Measurements from ENCODE around the gene STAB1. TPM values are rescaled to one million over a fixed set of nuclear protein-coding genes. Genes with fewer than 3 reads are reported as not detected.

STAB1 gene
- total RNA-seq, 1 donor from 2014 or later, result 21.2 TPM

GRCh38 chr3:52487788-52488691, 7.1 kb upstream of the STAB1 start:
- no peak for ATAC-seq

DNA sequence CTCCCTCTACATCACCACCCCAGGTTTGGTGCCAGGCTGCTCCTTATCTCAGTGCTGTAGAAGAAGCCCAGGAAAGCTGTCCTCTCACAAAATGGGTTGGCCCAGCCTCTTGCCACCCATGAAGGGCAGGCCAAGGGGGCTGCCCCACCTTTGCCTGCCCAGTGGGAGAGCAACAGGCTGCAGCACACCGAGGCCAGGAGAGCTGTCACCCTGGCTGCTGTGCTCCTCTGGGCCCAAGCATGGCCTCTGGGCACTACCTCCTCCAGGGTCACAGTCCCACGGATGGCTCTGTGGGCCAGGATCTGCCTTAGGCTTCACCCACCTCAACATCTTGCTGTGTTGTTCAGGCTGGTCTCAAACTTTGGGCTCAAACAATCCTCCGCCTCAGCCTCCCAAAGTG, 6.4 kb upstream of the STAB1 start:
- no peak for ATAC-seq

DNA sequence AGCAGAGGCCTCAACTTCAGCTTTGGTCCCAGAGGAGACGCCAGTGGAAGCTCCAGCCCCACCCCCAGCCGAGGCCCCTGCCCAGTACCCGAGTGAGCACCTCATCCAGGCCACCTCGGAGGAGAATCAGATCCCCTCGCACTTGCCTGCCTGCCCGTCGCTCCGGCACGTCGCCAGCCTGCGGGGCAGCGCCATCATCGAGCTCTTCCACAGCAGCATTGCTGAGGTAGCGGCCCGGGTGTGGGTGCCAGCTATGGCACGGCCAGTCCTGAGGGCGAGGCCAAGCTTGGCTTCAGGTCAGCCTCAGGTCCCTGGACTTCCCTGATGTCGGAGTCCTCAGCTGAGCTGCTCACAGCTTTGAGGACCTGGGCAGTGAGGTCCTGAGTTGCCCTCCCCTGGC, 5.7 kb upstream of the STAB1 start:
- no peak for ATAC-seq

GRCh38 chr3:52490035-52490938, 4.9 kb upstream of the STAB1 start:
- no peak for ATAC-seq

DNA sequence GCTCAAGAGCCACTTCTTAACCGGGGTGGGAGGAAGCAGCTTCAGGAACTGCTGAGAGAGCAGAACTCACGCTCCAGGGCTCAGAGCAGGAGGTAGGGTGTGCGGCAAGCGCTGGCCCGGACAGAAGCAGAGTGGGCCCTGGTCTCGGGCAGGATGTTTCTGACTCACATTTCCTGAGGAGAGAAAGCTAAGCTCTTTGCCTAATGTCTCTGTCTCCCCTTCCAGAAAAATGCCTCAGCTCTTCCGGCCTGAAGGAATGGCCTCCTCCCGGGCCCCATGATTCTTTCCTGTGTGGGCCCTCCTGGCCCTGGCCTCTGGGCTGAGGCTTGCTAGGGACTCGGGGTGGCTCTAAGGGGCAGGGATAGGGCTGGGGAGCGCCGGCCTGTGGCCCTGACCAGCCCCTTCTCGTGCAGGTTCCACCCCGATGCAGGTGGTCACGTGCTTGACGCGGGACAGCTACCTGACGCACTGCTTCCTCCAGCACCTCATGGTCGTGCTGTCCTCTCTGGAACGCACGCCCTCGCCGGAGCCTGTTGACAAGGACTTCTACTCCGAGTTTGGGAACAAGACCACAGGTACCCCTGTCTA, 4.1 kb upstream of the STAB1 start:
- ATAC-seq, result peak; percentile 3

- no peak for ATAC-seq
Observed at GRCh38 chr3:52492059-52492458, 3.1 kb upstream of the STAB1 start.

DNA sequence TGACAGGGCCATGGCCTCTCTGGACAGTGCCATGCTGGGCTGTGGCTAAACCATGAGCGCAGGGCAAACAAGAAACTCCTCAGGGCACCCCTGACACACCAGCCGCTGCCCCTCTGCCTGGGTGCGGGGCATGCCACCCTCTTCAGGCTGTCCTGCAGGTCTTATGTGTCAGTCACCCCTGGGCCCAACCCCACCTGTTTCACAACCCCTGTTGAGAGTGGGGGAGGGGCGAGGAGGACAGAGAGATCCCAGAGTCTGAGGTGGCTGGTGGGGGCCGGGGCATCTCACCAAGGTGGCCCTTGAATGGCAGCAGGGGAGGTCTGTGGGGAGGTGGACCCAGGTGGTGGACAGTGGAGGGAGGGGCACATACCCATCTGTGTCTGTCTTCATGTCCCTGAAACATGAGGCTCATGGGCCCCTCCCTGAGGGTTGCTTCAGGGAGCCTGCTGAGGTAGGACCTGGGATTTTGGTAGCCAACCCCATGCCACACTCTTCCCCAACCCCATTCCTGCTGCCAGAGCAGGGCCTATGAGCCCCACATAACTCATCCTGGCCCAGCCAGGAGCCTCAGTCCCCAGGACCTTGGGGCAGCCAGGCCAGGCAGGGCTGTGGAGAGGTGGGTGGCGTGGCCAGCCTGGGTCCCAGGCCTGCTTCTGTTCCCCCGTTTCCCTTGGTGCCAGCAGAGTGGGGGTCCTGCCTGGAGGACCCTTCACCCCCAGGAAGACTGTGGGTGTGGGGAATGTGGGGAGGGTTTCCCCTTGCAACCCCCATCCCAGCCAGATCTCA, 1.7 kb upstream of the STAB1 start:
- no peak for ATAC-seq

GRCh38 chr3:52494445-52494844, 693 bp upstream of the STAB1 start:
- no peak for ATAC-seq

DNA sequence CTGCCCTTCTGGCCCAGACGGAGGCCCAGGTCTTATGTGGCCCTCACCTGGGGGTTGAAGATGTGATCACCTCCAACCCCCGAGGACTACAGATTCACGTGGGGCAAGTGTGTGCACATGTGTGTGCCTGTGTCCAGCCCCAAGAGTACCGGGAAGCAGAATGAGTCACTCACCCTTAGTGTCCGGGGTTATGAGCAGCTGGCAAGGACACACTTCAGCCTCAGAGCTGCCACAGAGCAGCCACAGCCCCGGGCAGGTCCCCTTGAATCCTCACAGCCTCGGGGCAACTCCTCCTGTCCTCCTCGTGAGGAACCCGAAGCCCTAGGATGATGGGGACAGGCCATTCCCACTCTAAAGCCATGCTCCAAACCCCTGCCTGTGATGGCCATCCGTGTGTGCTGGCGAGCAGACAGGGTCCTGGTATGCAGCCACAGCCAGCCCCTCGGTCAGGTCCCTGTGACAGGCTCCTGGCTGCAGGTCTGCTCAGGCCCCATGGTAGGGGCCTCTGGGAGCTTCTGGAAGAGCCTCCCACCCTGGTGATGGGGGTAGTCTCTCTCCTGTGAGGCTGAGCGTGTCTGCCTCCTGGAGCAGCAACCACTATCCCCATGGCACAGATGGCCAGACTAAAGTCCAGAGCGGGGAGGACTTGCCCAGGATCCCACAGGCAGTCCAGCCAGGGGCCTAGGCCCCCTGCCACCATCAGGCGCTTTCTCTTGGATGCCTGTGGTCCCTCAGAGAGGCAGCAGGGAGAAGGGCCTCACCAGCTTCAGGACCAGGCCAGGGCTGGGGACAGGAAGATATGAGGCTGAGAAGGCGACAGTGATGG, 852 bp downstream of the STAB1 start:
- peak; percentile 72 for ATAC-seq

DNA sequence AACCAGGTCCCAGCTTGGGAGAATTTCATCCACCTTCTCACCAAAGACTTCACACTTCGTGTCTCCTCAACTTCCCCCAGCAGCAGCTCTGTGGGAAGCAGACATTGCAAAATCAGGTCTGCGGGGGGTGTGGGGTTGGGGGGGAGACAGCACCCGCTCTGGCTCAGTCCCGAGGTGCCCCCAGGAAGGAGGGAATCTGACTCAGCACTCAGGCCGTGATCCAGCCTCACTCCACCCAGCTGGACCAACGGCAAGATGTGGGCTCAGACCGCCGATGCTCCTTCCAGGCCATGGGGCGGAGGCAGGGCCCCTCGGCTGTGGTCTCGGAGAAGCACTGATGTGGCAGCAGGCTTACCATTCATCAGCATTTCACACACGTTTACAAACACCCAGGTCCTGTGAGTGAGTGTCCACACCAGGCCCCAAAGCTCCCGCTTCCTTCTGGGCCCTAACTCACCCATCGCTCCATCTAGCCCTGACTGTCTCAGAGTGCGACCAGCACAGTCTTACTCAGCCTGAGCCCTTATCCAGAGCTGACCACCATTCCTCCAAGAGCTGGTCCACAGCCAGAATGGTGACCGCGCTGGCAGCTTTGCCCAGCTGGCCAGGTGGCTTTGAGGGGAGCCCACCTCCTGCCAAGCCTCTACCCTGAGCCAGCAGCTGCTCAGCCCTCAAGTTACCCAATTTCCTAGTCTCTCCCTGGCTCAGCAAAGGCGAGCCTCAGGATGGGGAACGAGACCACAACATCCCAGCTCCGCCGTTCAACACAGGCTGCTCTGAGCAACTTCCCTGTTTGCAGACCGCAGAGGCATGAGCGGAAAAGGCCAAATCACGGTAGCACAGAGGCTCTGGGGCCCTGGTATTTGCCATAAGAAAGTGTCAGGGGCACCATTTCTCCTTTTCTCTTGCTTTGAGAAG, 3.3 kb downstream of the STAB1 start:
- ATAC-seq, result no peak

DNA sequence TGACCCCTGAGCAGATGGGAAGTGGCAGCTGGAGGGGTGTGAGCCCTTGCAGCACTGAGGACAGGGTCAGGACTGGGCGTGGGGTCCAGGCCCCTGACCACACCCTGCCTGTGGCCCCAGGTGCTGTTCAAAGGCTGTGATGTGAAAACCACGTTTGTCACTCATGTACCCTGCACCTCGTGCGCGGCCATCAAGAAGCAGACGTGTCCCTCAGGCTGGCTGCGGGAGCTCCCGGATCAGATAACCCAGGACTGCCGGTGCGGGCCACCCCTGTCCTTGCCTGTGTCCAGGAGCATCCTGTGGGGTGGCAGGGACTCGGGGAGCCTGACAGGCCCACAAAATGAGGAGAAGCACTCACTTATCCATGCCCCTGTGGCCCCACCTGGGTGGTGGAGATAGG, 5.9 kb downstream of the STAB1 start:
- no peak for ATAC-seq

GRCh38 chr3:52502001-52502400, 6.9 kb downstream of the STAB1 start:
- no peak for ATAC-seq

DNA sequence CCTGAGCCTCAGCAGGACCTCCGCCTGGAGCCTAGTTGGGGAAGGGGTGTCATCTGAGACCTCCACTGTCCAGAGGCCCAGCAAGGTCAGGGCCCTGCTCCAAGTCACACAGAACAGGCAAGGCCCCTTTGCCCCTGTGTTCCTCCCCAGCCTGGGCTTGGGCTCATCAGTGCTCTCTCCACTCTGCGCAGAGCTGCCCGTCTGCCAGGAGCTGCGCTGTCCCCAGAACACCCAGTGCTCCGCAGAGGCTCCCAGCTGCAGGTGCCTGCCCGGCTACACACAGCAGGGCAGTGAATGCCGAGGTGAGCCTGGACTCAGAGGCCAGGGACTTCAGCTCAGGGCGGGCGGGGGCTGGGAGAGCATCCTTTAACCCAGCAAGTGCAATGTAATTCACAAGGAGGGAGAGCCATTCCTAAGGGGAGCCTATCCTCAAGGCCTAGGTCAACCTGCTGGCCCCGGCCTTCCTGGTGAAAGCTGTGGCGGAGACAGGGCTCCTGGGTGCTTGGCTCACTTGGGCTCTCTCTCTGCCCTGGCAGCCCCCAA, 7.7 kb downstream of the STAB1 start:
- ATAC-seq, result no peak

DNA sequence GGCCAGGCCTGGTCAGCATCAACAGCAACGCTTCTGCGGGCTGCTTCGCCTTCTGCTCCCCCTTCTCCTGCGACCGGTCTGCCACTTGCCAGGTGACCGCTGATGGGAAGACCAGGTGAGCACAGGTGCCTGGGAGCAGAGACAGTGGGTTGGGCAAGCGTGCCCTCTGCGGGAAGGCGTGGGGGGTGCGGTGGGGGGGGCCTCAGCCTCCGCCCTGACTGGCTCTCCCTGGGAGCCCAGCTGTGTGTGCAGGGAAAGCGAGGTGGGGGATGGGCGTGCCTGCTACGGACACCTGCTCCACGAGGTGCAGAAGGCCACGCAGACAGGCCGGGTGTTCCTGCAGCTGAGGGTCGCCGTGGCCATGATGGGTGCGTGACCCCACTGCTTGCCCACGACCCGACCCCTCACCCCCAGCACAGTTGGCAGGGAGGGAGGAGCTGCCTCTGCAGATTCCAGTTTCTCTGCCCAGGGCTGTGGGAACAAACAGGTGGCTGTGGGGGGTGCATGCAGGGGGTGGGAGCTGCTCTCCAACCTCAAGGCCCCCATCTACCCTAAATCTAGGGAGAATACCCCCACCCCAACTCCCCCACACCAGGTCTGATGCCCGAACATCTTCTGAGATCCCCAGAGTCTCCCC, 8.8 kb downstream of the STAB1 start:
- ATAC-seq, result no peak

DNA sequence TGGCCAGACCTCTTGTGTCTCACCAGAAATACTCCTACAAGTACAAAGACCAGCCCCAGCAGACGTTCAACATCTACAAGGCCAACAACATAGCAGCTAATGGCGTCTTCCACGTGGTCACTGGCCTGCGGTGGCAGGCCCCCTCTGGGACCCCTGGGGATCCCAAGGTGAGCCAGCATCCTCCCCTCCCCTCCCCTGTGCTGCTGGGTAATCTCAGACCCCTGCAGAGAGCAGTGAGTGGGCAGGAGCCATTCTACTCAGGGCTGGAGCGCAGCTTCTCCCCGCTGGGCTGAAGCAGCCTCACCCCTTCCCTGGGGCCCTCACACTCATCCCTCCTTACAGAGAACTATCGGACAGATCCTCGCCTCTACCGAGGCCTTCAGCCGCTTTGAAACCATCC, 9.8 kb downstream of the STAB1 start:
- ATAC-seq, result no peak

GRCh38 chr3:52506266-52506966, 11.3 kb downstream of the STAB1 start:
- ATAC-seq, result no peak

DNA sequence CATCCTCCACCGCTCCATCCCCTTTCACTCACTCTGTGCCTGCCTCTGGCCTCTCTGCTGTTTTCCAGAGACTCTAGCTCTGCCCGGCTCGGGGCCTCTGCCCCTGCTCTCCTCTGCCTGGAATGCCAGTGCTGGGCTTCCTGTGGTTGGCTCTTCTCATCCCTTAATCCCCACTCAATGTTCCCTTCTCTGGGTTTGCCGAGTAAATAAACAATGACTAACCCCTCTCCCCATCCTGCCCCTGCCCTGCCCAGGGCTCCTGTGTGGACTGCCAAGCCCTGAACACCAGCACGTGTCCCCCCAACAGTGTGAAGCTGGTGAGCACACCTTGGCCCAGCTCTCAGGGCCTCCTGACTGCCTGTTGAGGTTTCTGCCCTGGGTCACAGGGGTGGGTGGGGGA, 12.2 kb downstream of the STAB1 start:
- ATAC-seq, result peak; percentile 36

DNA sequence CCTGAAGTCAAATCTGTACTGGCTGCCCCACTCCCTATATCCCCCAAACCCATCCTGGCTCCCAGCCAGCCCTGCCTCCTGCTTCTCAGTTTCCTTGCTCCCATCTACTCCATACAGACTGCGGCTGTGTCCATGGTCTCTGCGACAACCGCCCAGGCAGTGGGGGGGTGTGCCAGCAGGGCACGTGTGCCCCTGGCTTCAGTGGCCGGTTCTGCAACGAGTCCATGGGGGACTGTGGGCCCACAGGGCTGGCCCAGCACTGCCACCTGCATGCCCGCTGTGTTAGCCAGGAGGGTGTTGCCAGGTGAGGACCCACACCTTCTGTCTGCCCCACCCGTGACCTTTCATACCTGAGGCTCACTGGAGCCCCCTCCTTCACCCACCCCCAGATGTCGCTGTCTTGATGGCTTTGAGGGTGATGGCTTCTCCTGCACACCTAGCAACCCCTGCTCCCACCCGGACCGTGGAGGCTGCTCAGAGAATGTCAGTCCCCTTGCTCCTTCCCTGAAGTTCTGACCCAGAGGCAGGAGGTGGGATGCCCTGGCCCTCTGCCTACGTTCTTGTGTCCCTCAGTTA, 14.7 kb downstream of the STAB1 start:
- ATAC-seq, result no peak
